Transverse colon (tissue), 4 donors: ENCODE data around the gene ZCCHC13. TPM values are rescaled to one million over a fixed set of nuclear protein-coding genes. Genes with fewer than 3 reads are reported as not detected.

Experiments
- DNase-seq: peaks from one replicate; pipeline ENCODE4 v3.0.0-alpha.2; 2019
- H3K27ac ChIP-seq, 4 donors: fragments of 200-600 bp; sonication (generic); 2 replicates each; pipeline ENCODE4 v1.5.1; 2016 to 2018; ENCODE audit warnings: inconsistent platforms in 4 of 4
- H3K27me3 ChIP-seq: fragments of 200-600 bp; sonication (generic); 2 replicates; pipeline ENCODE4 v1.5.1; 2017; ENCODE audit warnings: inconsistent platforms
- H3K36me3 ChIP-seq, 4 donors: fragments of 200-600 bp; sonication (generic); 2 replicates each; pipeline ENCODE4 v1.5.1; 2017 to 2019; ENCODE audit warnings: inconsistent platforms in 4 of 4
- H3K4me1 ChIP-seq, 4 donors: fragments of 200-600 bp; sonication (generic); 2 replicates each; pipeline ENCODE4 v1.5.1; 2017 to 2020; ENCODE audit warnings: inconsistent platforms in 4 of 4
- H3K4me3 ChIP-seq, 4 donors: fragments of 200-600 bp; sonication (generic); 1 replicate in 1 of 4; 2 replicates in 3 of 4; pipeline versions ENCODE4 v1.5.1 to v1.6.1; 2017 to 2019; ENCODE audit warnings: inconsistent platforms in 4 of 4
- H3K9me3 ChIP-seq, 2 donors: fragments of 200-600 bp; sonication (generic); 2 replicates each; pipeline ENCODE4 v1.5.1; 2017 to 2019; ENCODE audit warnings: inconsistent platforms in 2 of 2
- EP300 ChIP-seq: sonication (generic); formaldehyde crosslinking; IDR thresholded peaks from one replicate; pipeline ENCODE4 v1.6.1; 2017; ENCODE audit warnings: antibody characterized with exemption, low read depth
- POLR2A ChIP-seq: fragments of 450-650 bp; IDR thresholded peaks from one replicate; pipeline ENCODE4 v1.6.1; 2016; ENCODE audit warnings: antibody characterized with exemption, mild to moderate bottlenecking, moderate library complexity
- POLR2AphosphoS5 ChIP-seq, 3 donors: sonication (generic); formaldehyde crosslinking; IDR thresholded peaks; one replicate each; pipeline ENCODE4 v1.6.1; 2016; ENCODE audit warnings: antibody characterized with exemption in 3 of 3
- WGBS, 2 donors: methylation state at CpG; one replicate each; pipeline ENCODE4 v1.1.5; 2018; ENCODE audit warnings: low coverage in 1 of 2; 5-methylcytosine and 5-hydroxymethylcytosine counted together
- in situ Hi-C, 4 donors: fragments of 200-750 bp; cut with MboI; loops; one replicate each; pipeline versions ENCODE4 v1.15.0 to v1.15.1; 2017; ENCODE audit warnings: low sequenced_read_pairs in 3 of 4, low pct_ligation_motif_present in 1 of 4, low pct_unique_long_range_greater_than_20kb in 1 of 4
- intact Hi-C: fragments of 100-400 bp; cut with DNase I; formaldehyde crosslinking; loops from one replicate; pipeline ENCODE4 v1.15.1; 2023; ENCODE audit warnings: low total_unique reads
- small RNA-seq, 4 donors: library from RNA; depleted of rRNA; stranded (forward); fragments of <200 nt; gene quantifications; one replicate each; pipeline ENCODE3, GENCODE V24; 2016
- total RNA-seq, 4 donors: library from RNA; depleted of rRNA; stranded (reverse); fragments of >200 nt; gene quantifications; one replicate each; pipeline ENCODE4 v1.1.0, GENCODE V29; 2016
- TF ChIP-seq, protein P1 (sequence below), 5 experiments: fragments of 200-600 bp in 3 of 5; fragments of 450-650 bp in 2 of 5; sonication (generic) in 3 of 5; IDR thresholded peaks; 1 replicate in 2 of 5; 2 replicates in 3 of 5; pipeline ENCODE4 v1.5.1; 2016 to 2017; ENCODE audit warnings: antibody characterized with exemption in 5 of 5, inconsistent platforms in 3 of 5, mild to moderate bottlenecking in 2 of 5, moderate library complexity in 1 of 5

ZCCHC13 gene
- total RNA-seq, 4 donors from 2014 or later: not detected

GRCh38 chrX:74351760-74352159, 47.8 kb downstream of the ZCCHC13 start:
- Histone ChIP-seq H3K27ac (no peak overlapping the region), H3K4me3 (no peak overlapping the region), H3K9me3 (no peaks in the 10 kb centered on the region), H3K27me3 (no peaks in the 10 kb centered on the region), H3K4me1 (no peaks in the 10 kb centered on the region), H3K36me3 (no peaks in the 10 kb centered on the region)
- TF ChIP-seq POLR2A (no peak), EP300 (no peak), POLR2AphosphoS5 (IDR thresholded peaks at IDR 0.05) (no peak)
- TF ChIP-seq, protein P1, sequence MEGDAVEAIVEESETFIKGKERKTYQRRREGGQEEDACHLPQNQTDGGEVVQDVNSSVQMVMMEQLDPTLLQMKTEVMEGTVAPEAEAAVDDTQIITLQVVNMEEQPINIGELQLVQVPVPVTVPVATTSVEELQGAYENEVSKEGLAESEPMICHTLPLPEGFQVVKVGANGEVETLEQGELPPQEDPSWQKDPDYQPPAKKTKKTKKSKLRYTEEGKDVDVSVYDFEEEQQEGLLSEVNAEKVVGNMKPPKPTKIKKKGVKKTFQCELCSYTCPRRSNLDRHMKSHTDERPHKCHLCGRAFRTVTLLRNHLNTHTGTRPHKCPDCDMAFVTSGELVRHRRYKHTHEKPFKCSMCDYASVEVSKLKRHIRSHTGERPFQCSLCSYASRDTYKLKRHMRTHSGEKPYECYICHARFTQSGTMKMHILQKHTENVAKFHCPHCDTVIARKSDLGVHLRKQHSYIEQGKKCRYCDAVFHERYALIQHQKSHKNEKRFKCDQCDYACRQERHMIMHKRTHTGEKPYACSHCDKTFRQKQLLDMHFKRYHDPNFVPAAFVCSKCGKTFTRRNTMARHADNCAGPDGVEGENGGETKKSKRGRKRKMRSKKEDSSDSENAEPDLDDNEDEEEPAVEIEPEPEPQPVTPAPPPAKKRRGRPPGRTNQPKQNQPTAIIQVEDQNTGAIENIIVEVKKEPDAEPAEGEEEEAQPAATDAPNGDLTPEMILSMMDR (IDR thresholded peaks at IDR 0.05): no peak
- in situ Hi-C loops: no loop called here
- DNase-seq: no peak
- WGBS, 2 donors: 31 to 64% methylated on average over 2 to 4 of the region's 4 CpGs
- intact Hi-C loops: no loop called here

GRCh38 chrX:74353984-74354383, 50.0 kb downstream of the ZCCHC13 start:
- Histone ChIP-seq H3K27ac (no peak overlapping the region), H3K9me3 (no peaks in the 10 kb centered on the region), H3K4me3 (no peak overlapping the region), H3K4me1 (no peaks in the 10 kb centered on the region), H3K36me3 (no peaks in the 10 kb centered on the region), H3K27me3 (no peaks in the 10 kb centered on the region)
- DNase-seq: no peak
- WGBS, 2 donors: 63% methylated on average over 1 of the region's 1 CpG; no CpG with 5 or more reads in 1 of the 2 donors
- in situ Hi-C loops: no loop called here
- intact Hi-C loops: no loop called here
- TF ChIP-seq POLR2AphosphoS5 (IDR thresholded peaks at IDR 0.05) (no peak), EP300 (no peak), POLR2A (no peak)
- TF ChIP-seq, protein P1 (IDR thresholded peaks at IDR 0.05): no peak

Small RNAs within 50 kb of the gene (small RNA-seq; reads per million reads assigned to genes)
- gene AC004386.2 (0 reads per million in 4 donors), gene MIR374A (2.3 to 12.7 (median 7.1) reads per million in 4 donors), gene MIR545 (0 to 0.83 (median 0.39) reads per million in 4 donors), gene RF02119 (0 reads per million in 4 donors), gene RF02120 (0 reads per million in 4 donors), gene RF02121 (0 reads per million in 4 donors), gene RF02122 (0 reads per million in 4 donors), gene RF02123 (0 reads per million in 4 donors)

Other genes starting within 250 kb of the ZCCHC13 start
- 10 to 100 TPM in 1 of 4 donors, 1 to 10 TPM in 3; 1.7 to 16.8 (median 5.5) TPM for gene SLC16A2, start 117.3 kb downstream of the ZCCHC13 start, total RNA-seq